ENCODE data around the gene CIAO2A.

GRCh38 chr15:64022571-64022970 lies 71.1 kb downstream of the CIAO2A start:
- TF ChIP-seq CTCF (IDR thresholded peaks at IDR 0.05; ENCODE audit: low read length) (no peak), EZH2phosphoT487 (IDR thresholded peaks at IDR 0.05; ENCODE audit: low read length) (no peak)

All from MM.1S (cell line).